T-helper 17 cell (primary cell): ENCODE results near the gene SLC30A4. TPM values are rescaled to one million over a fixed set of nuclear protein-coding genes. Genes with fewer than 3 reads are reported as not detected.
A peak's percentile ranks its signal among the peaks of the same experiment; 100 is the strongest.

Experiments
- ATAC-seq: fragments of 150-1000 bp; cut with Tn5 transposase; 2 replicates; pipeline ENCODE4 v1.10.0; 2021; ENCODE audit warnings: mild to moderate bottlenecking, moderate library complexity
- DNase-seq, 3 donors: peaks; one replicate each; pipeline versions ENCODE4 v3.0.0 to v3.0.0-alpha.2; 2020 to 2021
- H3K9me3 ChIP-seq: one replicate; pipeline ENCODE4 v1.7.0; 2013; ENCODE audit warnings: low read length, mild to moderate bottlenecking; ENCODE audit not compliant: control insufficient read depth, poor library complexity, severe bottlenecking
- H3K27ac Mint-ChIP-seq: one replicate; pipeline ENCODE4 v1.8.0; 2022; ENCODE audit warnings: mild to moderate bottlenecking, moderate library complexity, mixed read lengths
- H3K27me3 Mint-ChIP-seq: one replicate; pipeline ENCODE4 v1.8.0; 2022; ENCODE audit warnings: mixed read lengths
- H3K36me3 Mint-ChIP-seq: one replicate; pipeline ENCODE4 v1.8.0; 2022; ENCODE audit warnings: low read depth, mixed read lengths
- H3K4me1 Mint-ChIP-seq: one replicate; pipeline ENCODE4 v1.8.0; 2022; ENCODE audit warnings: mild to moderate bottlenecking, mixed read lengths
- H3K4me3 Mint-ChIP-seq: one replicate; pipeline ENCODE4 v1.8.0; 2022; ENCODE audit warnings: mild to moderate bottlenecking, moderate library complexity, mixed read lengths
- total RNA-seq, 4 donors: library from RNA in 2 of 4; stranded (reverse) in 2 of 4; gene quantifications; one replicate each; pipeline ENCODE4 v1.2.3 and lab custom pipeline; 2022 to 2026

SLC30A4 gene, protein sequence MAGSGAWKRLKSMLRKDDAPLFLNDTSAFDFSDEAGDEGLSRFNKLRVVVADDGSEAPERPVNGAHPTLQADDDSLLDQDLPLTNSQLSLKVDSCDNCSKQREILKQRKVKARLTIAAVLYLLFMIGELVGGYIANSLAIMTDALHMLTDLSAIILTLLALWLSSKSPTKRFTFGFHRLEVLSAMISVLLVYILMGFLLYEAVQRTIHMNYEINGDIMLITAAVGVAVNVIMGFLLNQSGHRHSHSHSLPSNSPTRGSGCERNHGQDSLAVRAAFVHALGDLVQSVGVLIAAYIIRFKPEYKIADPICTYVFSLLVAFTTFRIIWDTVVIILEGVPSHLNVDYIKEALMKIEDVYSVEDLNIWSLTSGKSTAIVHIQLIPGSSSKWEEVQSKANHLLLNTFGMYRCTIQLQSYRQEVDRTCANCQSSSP
- 1 to 10 TPM; 2.2 to 2.4 TPM for total RNA-seq
- 7.8 to 10.3 reads per million in 2 donors for total RNA-seq (lab: John Stamatoyannopoulos, UW)

DNA sequence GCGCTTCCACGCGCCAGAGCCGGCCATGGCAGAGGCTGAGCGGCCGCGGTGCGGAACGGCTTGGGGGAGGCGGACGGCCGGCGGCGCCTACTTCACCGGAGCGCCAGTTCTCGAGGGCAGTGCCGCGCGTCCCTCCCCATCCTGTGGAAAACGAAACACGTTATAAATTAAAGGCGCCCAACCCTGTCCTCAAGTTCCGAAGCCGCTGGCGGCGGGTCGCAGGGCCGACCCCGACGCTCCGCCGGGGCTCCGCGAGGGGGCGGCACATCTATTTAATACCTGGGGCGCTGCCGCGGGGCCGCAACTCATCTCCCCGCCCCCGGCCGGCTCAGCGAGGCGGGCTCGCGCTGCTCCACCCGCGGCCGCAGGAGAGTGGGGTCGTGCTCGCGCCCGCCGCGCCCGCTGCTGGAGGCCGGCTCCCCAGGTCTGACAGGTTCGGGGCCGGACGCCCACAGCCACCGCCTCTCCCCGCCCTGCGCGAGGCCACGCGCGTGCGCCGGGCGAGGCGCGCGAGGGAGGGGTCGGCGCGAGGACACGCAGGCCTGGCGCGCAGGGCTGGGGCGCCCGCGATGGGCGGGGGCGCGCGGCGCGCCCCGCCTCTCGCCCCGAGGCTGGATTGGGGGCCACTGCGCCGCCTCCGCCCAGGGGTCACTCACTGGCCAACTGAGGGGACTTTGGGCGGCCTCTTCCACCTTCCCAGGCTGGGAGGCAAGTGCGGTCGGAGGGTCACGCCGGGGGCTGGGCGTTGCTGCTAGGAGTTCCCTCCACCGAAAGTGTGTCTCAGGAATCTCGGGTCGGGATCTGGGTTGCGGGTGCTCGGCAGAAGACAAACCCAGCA, at the start of gene SLC30A4:
Gene SLC30A4 (minus strand): TSS at position 428 of the 838 bp plus-strand sequence. CDS start 401 bp downstream, at position 27.
- DNase-seq, result peak; percentile 39 to 60 (median 59)
- peak within 1 kb of the TSS; percentile 95 for H3K4me3 Mint-ChIP-seq
- peaks cover 29% of the 10 kb centered on the region for H3K4me1 Mint-ChIP-seq
- ATAC-seq, result peak; percentile 90
- peak within 1 kb of the TSS; percentile 80 for H3K27ac Mint-ChIP-seq
- peaks cover 6% of the 10 kb centered on the region for H3K36me3 Mint-ChIP-seq
- no peaks in the 10 kb centered on the region for H3K27me3 Mint-ChIP-seq
- no peaks in the 10 kb centered on the region for H3K9me3 ChIP-seq

DNA sequence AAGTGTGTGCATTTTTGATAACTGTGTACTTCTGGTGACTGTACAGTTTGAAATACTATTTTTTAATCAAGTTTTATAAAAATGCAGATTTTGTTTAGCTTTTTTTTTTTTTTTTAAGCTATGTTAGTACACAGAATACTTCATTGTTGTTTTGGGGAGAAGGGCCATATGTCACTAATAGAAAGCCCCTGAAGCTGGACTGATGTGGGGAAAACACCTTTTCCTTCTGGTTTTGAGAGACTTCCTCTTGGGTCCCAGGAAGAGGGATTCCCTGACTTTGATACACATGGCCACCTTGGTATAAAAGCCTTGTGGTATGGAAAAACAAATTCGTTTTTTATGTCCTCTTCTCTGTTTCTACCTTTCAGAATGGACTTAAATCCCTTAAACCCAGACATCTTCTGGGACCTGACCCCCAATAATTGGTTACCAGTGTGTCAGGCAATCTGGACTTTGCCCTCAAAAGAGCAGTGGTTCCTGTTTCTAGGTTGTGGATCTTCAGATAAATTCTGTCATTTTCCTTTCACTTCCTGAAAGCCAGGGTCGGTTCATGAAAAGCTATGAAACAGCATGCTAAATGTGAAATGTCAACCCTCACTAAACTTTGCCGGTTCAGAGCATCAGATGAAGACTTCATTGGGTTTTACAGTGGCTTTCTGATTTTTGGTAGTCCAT, 33.5 kb upstream of the SLC30A4 start:
- no peak overlapping the region for H3K4me3 Mint-ChIP-seq
- H3K27me3 Mint-ChIP-seq, result peaks cover 50% of the 10 kb centered on the region
- no peak overlapping the region for H3K27ac Mint-ChIP-seq
- ATAC-seq (no peak), DNase-seq (no peak)
- peaks cover 2% of the 10 kb centered on the region for H3K9me3 ChIP-seq
- no peaks in the 10 kb centered on the region for H3K4me1 Mint-ChIP-seq
- H3K36me3 Mint-ChIP-seq, result no peaks in the 10 kb centered on the region

DNA sequence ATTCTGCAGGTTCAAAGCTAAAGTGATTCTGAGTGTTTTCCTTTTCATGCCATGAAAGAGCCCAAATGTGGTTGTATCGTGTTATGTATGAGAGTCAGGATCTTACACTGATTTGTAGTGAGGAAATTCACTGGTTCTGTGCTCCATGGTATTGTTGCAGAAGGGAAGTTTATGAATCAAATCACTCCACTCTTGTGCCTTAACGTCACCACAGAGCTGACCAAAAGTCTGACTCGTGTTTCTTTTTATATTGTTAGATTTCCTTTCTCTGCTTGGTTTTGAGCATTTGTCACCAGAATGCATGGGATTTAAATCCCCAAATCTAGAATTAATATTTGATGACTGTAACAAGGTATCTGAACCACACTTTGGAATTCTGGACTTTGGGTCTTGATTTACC, 29.1 kb upstream of the SLC30A4 start:
- peaks cover 2% of the 10 kb centered on the region for H3K9me3 ChIP-seq
- Mint-ChIP-seq H3K27me3 (peaks cover 52% of the 10 kb centered on the region), H3K4me1 (no peaks in the 10 kb centered on the region), H3K27ac (no peak overlapping the region), H3K4me3 (no peak overlapping the region), H3K36me3 (peaks cover 3% of the 10 kb centered on the region)
- no peak for DNase-seq
- ATAC-seq, result no peak

DNA sequence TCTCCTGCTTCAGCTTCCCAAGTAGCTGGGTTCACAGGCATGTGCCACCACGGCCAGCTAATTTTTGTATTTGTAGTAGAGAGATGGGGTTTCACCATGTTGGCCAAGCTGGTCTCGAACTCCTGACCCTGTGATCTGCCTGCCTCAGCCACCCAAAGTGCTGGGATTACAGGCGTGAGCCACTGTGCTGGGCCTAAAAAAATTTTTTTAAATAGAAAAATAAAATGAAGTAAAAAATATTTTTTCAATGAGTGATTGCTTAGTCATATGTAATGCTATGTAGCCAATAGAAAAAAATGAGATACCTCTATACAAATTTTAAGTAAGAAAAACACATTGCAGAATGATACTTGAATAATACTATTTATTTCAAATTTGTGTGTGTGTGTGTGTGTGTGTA, 27.9 kb upstream of the SLC30A4 start:
- no peak overlapping the region for H3K27ac Mint-ChIP-seq
- H3K36me3 Mint-ChIP-seq, result peaks cover 3% of the 10 kb centered on the region
- H3K4me3 Mint-ChIP-seq, result no peak overlapping the region
- DNase-seq, result no peak
- H3K27me3 Mint-ChIP-seq, result peaks cover 49% of the 10 kb centered on the region
- H3K9me3 ChIP-seq, result peaks cover 2% of the 10 kb centered on the region
- ATAC-seq, result no peak
- no peaks in the 10 kb centered on the region for H3K4me1 Mint-ChIP-seq

DNA sequence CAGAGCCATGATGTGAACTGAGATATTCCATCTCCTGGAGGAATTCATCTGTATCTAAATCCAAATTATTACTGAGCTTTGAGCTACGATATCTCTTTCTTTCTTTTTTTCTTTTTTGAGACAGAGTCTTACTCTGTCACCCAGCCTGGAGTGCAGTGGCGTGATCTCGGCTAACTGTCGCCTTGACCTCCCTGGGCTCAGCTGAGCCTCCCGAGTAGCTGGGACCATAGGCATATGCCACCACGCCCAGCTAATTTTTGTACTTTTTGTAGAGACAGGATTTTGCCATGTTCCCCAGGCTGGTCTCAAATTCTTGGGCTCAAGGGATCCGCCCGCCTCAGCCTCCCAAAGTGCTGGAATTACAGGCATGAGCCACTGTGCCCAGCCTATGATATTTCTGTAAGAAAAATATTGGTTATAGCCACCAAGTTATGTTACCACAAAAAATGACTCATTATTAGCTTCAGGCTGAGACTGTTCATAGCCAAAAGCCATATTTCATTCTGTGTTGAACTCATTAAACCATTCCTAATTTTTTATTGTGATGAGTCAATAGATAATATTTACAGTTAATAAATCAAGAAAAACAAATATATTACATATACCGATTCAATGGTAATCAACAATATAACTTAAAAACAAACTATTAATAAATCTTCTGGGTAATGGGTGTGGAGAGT, 27.1 kb upstream of the SLC30A4 start:
- no peak for DNase-seq
- peaks cover 47% of the 10 kb centered on the region for H3K27me3 Mint-ChIP-seq
- no peaks in the 10 kb centered on the region for H3K4me1 Mint-ChIP-seq
- no peak overlapping the region for H3K4me3 Mint-ChIP-seq
- peaks cover 3% of the 10 kb centered on the region for H3K36me3 Mint-ChIP-seq
- no peaks in the 10 kb centered on the region for H3K9me3 ChIP-seq
- H3K27ac Mint-ChIP-seq, result no peak overlapping the region
- ATAC-seq, result no peak

DNA sequence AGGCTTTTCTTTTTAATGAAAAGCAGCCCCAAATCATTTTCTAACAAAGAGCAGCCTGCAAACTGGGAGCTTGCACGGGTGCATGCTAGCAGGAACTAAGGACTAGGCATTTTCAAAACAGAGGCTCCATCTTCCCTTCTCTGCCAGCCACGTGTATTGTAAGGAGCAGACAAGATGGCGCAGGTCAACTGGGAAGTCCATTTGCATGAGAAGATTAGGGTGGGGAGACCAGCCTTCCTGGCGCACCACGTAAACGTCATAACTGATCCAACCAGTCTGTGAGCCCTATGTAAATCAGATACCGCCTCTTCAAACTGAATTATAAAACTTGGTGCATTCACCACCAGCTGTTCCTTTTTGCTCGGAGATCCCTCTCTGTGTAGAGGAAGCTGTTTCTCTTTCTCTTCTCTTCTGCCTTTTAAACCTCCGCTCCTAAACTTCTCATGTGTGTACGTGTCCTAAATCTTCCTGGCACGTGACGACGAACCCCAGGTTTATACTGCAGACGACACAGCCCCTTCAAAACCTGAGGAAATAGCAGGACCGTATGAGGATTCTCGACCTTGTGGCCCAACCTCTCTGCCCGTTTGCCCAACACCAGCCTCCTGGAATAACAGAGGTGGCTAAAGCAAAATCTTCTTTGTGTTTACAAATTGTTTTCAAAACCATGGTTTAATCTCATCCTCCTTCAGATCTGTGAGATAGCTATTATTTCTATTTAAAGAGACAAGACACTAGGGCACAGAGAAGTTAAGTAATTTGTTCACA, 26.4 kb upstream of the SLC30A4 start:
- no peak overlapping the region for H3K4me3 Mint-ChIP-seq
- H3K4me1 Mint-ChIP-seq, result no peaks in the 10 kb centered on the region
- H3K36me3 Mint-ChIP-seq, result peaks cover 3% of the 10 kb centered on the region
- H3K27ac Mint-ChIP-seq, result no peak overlapping the region
- ATAC-seq (no peak), DNase-seq (no peak)
- H3K9me3 ChIP-seq, result no peaks in the 10 kb centered on the region
- H3K27me3 Mint-ChIP-seq, result peaks cover 47% of the 10 kb centered on the region

DNA sequence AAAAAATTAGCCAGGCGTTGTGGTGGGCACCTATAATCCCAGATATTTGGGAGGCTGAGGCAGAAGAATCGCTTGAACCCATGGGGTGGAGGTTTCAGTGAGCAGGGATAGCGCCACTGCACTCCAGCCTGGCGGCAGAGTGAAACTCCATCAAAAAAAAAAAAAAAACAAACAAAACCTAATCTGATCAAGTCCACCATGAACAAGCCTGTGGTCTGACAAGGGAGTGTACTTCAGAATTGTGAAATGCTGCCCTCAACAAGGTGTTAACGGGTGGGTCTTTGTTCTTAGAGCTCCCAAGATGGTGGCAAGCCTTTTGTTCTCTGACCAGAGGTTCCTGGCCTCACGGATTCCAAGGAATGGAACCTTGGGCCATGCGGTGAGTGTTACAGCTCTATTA, 24.2 kb upstream of the SLC30A4 start:
- Mint-ChIP-seq H3K4me3 (no peak overlapping the region), H3K27me3 (peaks cover 35% of the 10 kb centered on the region), H3K4me1 (no peaks in the 10 kb centered on the region), H3K36me3 (peaks cover 3% of the 10 kb centered on the region), H3K27ac (peak overlapping the region; percentile 68)
- ATAC-seq (no peak), DNase-seq (no peak)
- no peaks in the 10 kb centered on the region for H3K9me3 ChIP-seq

DNA sequence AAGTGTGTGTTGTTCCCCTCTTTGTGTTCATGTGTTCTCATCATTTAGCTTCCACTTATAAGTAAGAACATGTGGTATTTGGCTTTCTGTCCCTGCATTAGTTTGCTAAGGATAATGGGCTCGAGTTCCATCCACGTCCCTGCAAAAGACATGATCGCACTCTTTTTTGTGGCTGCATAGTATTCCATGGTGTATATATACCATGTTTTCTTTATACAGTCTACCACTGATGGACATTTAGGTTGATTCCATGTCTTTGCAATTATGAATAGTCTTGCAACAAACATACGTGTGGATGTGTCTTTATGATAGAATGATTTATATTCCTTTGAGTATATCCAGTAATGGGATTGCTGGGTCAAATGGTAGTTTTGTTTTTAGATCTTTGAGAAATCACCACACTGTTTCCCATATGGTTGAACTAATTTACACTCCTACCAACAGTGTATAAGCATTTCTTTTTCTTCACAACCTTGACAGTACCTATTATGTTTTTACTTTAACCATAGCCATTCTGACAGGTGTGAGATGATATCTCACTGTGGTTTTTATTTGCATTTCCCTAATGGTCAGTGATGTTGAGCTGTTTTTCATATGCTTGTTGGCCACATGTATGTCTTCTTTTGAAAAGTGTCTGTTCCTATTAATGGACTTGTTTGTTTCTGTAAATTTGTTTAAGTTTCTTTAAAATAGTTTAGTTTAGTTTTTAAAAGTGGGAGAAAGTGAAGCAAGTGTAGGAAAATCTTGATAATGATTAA, 21.9 kb upstream of the SLC30A4 start:
- DNase-seq (no peak), ATAC-seq (no peak)
- no peaks in the 10 kb centered on the region for H3K9me3 ChIP-seq
- Mint-ChIP-seq H3K4me3 (no peak overlapping the region), H3K27ac (no peak overlapping the region), H3K27me3 (peaks cover 32% of the 10 kb centered on the region), H3K4me1 (peaks cover 3% of the 10 kb centered on the region), H3K36me3 (peaks cover 3% of the 10 kb centered on the region)

DNA sequence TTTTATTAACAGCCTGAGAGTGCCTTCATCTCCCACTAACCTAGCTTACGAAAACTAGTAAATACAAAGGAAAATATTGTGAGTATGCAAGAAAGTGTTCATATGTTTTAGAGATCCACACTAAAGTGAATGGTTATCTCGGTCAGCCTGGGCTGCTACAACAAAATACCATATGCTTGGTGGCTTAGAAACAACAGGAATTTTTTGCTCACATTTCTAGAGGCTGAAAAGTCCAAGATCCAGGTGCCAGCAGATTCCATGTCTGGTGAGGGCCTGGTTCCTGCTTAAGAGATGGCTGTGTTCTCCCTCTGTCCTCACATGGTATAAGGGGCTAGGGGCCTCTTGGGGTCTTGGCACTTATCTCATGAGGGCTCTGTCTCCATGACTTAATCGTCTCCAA, 20.5 kb upstream of the SLC30A4 start:
- peaks cover 3% of the 10 kb centered on the region for H3K36me3 Mint-ChIP-seq
- H3K4me1 Mint-ChIP-seq, result peaks cover 3% of the 10 kb centered on the region
- H3K27me3 Mint-ChIP-seq, result peaks cover 20% of the 10 kb centered on the region
- no peak for DNase-seq
- no peak for ATAC-seq
- no peaks in the 10 kb centered on the region for H3K9me3 ChIP-seq
- H3K4me3 Mint-ChIP-seq, result no peak overlapping the region
- no peak overlapping the region for H3K27ac Mint-ChIP-seq

DNA sequence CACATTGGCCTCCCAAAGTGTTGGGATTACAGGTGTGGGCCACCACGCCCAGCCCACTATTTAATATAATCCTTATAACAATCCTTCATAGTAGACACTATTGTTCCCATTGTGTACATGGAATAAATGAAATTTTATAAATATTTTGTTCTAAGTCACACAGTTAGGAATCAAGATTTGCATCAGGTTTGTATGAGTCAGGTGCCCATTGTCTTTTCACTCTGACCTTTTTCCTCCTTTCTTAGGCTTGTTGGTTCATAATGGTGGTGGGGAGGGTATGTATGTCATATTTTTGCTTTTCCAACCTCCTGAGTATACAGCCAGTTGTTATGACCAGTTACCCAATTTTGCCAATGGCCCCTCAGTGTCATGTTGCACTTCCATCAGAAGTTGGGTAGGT, 18.0 kb upstream of the SLC30A4 start:
- H3K9me3 ChIP-seq, result no peaks in the 10 kb centered on the region
- H3K27me3 Mint-ChIP-seq, result peaks cover 14% of the 10 kb centered on the region
- H3K4me1 Mint-ChIP-seq, result peaks cover 3% of the 10 kb centered on the region
- no peak for DNase-seq
- ATAC-seq, result no peak
- no peaks in the 10 kb centered on the region for H3K36me3 Mint-ChIP-seq
- H3K27ac Mint-ChIP-seq, result no peak overlapping the region
- no peak overlapping the region for H3K4me3 Mint-ChIP-seq

DNA sequence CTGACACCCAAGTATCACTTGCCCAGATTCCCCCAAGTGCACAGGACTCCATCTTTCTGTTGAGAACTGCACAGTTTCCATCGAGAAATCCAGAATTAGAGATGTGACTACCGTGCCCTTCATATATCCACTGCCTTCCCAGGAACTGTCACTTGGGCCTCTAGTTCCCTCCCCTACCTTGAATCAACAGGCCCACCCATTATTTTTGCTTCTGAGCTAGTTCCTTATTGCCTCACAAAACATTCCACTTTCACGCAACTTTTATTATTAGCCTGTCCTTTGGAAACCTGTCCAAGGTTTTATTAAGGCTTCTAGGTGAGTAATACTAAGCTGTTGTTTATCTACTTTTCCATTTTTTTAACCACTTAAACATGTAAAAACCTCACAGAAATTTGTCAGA, 17.1 kb upstream of the SLC30A4 start:
- no peaks in the 10 kb centered on the region for H3K36me3 Mint-ChIP-seq
- H3K4me1 Mint-ChIP-seq, result peaks cover 3% of the 10 kb centered on the region
- no peak overlapping the region for H3K4me3 Mint-ChIP-seq
- no peak overlapping the region for H3K27ac Mint-ChIP-seq
- ATAC-seq (no peak), DNase-seq (no peak)
- H3K9me3 ChIP-seq, result no peaks in the 10 kb centered on the region
- H3K27me3 Mint-ChIP-seq, result peaks cover 13% of the 10 kb centered on the region

DNA sequence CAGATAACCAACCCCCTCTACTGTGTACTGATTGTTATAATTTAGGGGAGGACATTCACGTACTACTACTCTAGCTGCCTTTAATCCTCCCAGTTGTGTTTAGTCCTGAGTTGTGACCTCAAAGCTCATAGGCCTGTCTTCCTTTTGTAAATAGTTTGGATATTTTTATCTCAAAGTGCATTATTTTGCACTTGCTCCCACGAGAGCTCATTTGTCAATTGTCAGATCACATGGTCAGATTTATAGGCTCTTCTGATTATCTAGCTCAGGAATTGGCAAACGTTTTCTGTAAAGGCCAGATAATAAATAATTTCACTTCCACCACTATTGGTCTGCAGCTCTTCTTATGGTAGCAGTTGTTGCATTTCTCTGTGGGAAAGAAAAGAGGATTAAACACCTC, 14.4 kb upstream of the SLC30A4 start:
- Mint-ChIP-seq H3K27me3 (peaks cover 18% of the 10 kb centered on the region), H3K27ac (no peak overlapping the region), H3K4me1 (peaks cover 4% of the 10 kb centered on the region), H3K36me3 (no peaks in the 10 kb centered on the region), H3K4me3 (no peak overlapping the region)
- no peaks in the 10 kb centered on the region for H3K9me3 ChIP-seq
- ATAC-seq, result no peak
- no peak for DNase-seq
